K562 (cell line): ENCODE results near the gene ELFN2. TPM values are rescaled to one million over a fixed set of nuclear protein-coding genes. Genes with fewer than 3 reads are reported as not detected.

ENCODE experiments used
- ATAC-seq: fragments of 200-7000 bp; cut with Tn5 transposase; 3 replicates; pipeline ENCODE4 v1.9.1; 2020; ENCODE audit warnings: moderate library complexity
- BruUV-seq: library from RNA; stranded (reverse); fragments of 400-500 nt; replicated peaks from 2 replicates; lab custom pipeline; 2021; lab: Mats Ljungman, UMichigan
- CTCF ChIA-PET: fragments of 300-600 bp; formaldehyde crosslinking; extraction: SDS; loops from one replicate; lab custom pipeline; 2021; ENCODE audit warnings: low intra/inter-chr PET ratio; lab: Yijun Ruan, JAX
- POLR2A ChIA-PET: fragments of 300-600, 350-650 bp; sonication (Branson Sonifier 250); formaldehyde crosslinking; extraction: SDS; loops from one replicate; lab custom pipeline; 2021; ENCODE audit warnings: antibody characterized with exemption, inconsistent platforms; lab: Yijun Ruan, JAX
- DNase-seq, 4 experiments: peaks; one replicate each; pipeline versions ENCODE4 v3.0.0 to v3.0.0-alpha.2; 2011 to 2018; ENCODE audit warnings: low spot score in 3 of 4, mixed read lengths in 3 of 4; ENCODE audit errors: extremely low read depth in 1 of 4
- FAIRE-seq: peaks from 2 replicates; lab custom pipeline; 2011; peaks lifted over from hg19 to GRCh38; lab: Jason Lieb, UNC
- H2AFZ ChIP-seq: 2 replicates; pipeline ENCODE4 v1.6.0; 2011; ENCODE audit warnings: low read depth, low read length, control low read depth, inconsistent platforms
- H3K27ac ChIP-seq: fragments of 200-600 bp; 3 replicates; pipeline ENCODE4 v1.8.0; 2011; ENCODE audit warnings: low read depth, mild to moderate bottlenecking, control low read depth, inconsistent platforms, low read length, moderate library complexity, mixed read lengths; ENCODE audit errors: extremely low read depth
- H3K27me3 ChIP-seq, 2 experiments: fragments of 300-600 bp in 1 of 2; 2 replicates in 1 of 2; 3 replicates in 1 of 2; pipeline versions ENCODE4 v1.6.0 to v1.8.0; 2011; ENCODE audit warnings: inconsistent platforms in 2 of 2, low read length in 2 of 2, mild to moderate bottlenecking in 1 of 2, mixed read lengths in 1 of 2, moderate library complexity in 1 of 2; ENCODE audit not compliant: control insufficient read depth in 2 of 2, insufficient read depth in 2 of 2
- H3K36me3 ChIP-seq: fragments of 300-600 bp; 3 replicates; pipeline ENCODE4 v1.8.0; 2011; ENCODE audit warnings: mild to moderate bottlenecking, low read length, inconsistent platforms; ENCODE audit not compliant: control insufficient read depth, insufficient read depth
- H3K4me1 ChIP-seq, 2 experiments: fragments of 200-600 bp in 1 of 2; replicated peaks in 1 of 2; 2 replicates in 1 of 2; 3 replicates in 1 of 2; pipeline versions ENCODE4 v1.5.1 to v1.8.0; 2011; ENCODE audit warnings: inconsistent platforms in 2 of 2, low read length in 2 of 2, mild to moderate bottlenecking in 1 of 2, mixed read lengths in 1 of 2, moderate library complexity in 1 of 2; ENCODE audit not compliant: control insufficient read depth in 2 of 2, insufficient read depth in 2 of 2
- H3K4me2 ChIP-seq: 2 replicates; pipeline ENCODE4 v1.6.1; 2011; ENCODE audit warnings: low read length, control low read depth, inconsistent platforms, mixed read lengths; ENCODE audit not compliant: insufficient read depth
- H3K4me3 ChIP-seq: fragments of 200-600 bp; sonication (generic), shearing (Covaris generic); 2 replicates; pipeline ENCODE4 v1.5.1; 2016; ENCODE audit warnings: control low read depth, inconsistent platforms
- H3K79me2 ChIP-seq: fragments of 200-600 bp; 3 replicates; pipeline ENCODE4 v1.8.0; 2011; ENCODE audit warnings: low read length, inconsistent platforms; ENCODE audit not compliant: control insufficient read depth, insufficient read depth
- H3K9ac ChIP-seq, 2 experiments: 2 replicates each; pipeline versions ENCODE4 v1.6.0 to v1.6.1; 2011; ENCODE audit warnings: low read depth in 2 of 2, low read length in 2 of 2, control low read depth in 1 of 2, inconsistent platforms in 1 of 2, mild to moderate bottlenecking in 1 of 2, mixed read lengths in 1 of 2; ENCODE audit not compliant: insufficient read depth in 1 of 2
- H3K9me1 ChIP-seq: one replicate; pipeline ENCODE4 v1.6.0; 2011; ENCODE audit warnings: inconsistent platforms, mild to moderate bottlenecking, low read length, moderate library complexity; ENCODE audit not compliant: control insufficient read depth, insufficient read depth
- H3K9me3 ChIP-seq: replicated peaks from 2 replicates; pipeline ENCODE4 v1.5.1; 2011; ENCODE audit warnings: low read depth, low read length, inconsistent platforms; ENCODE audit not compliant: control insufficient read depth, insufficient read depth
- H4K20me1 ChIP-seq: replicated peaks from 2 replicates; pipeline ENCODE4 v1.6.1; 2011; ENCODE audit warnings: low read length, inconsistent platforms, mixed read lengths; ENCODE audit not compliant: control insufficient read depth, insufficient read depth
- CC2D1A ChIP-seq: fragments of 450-650 bp; IDR thresholded peaks from 2 replicates; pipeline ENCODE4 v1.6.1; 2017; ENCODE audit warnings: mild to moderate bottlenecking
- KAT2B ChIP-seq: IDR thresholded peaks from one replicate; pipeline ENCODE4 v1.6.1; 2012; ENCODE audit warnings: low read depth, mild to moderate bottlenecking, control low read depth, inconsistent platforms, low read length, moderate library complexity
- NFIC ChIP-seq: fragments of 450-650 bp; IDR thresholded peaks from 2 replicates; pipeline ENCODE4 v1.6.1; 2017; ENCODE audit warnings: mild to moderate bottlenecking, inconsistent platforms
- PTRF ChIP-seq: fragments of 450-650 bp; IDR thresholded peaks from 2 replicates; pipeline ENCODE4 v1.6.1; 2016; ENCODE audit warnings: mild to moderate bottlenecking, missing genetic modification characterization, missing compliant biosample characterization
- RAD21 ChIP-seq, 2 experiments: fragments of 250-450 bp in 1 of 2; fragments of 450-650 bp in 1 of 2; sonication (Bioruptor Pico) in 1 of 2; formaldehyde crosslinking in 1 of 2; IDR thresholded peaks in 1 of 2; conservative IDR thresholded peaks in 1 of 2; 2 replicates each; pipeline versions ENCODE4 v1.4.0 to v1.8.0; 2020 to 2022; ENCODE audit warnings: mild to moderate bottlenecking in 2 of 2, moderate library complexity in 1 of 2
- SMC3 ChIP-seq: conservative IDR thresholded peaks from 2 replicates; pipeline ENCODE4 v1.6.1; 2011; ENCODE audit warnings: low read depth, low read length, improper control_type of control experiment; ENCODE audit not compliant: insufficient read depth
- WGBS: fragments of 100-300 bp; shearing (Covaris generic); methylation state at CpG from one replicate; pipeline ENCODE4 v1.1.6; 2016; ENCODE audit warnings: low coverage, mixed read lengths; ENCODE audit not compliant: insufficient coverage; ENCODE audit errors: missing lambda C conversion rate; 5-methylcytosine and 5-hydroxymethylcytosine counted together
- in situ Hi-C: fragments of 300-500 bp; cut with MboI; formaldehyde crosslinking; loops from 4 replicates; pipeline ENCODE4 v1.15.0; 2018; ENCODE audit warnings: inconsistent platforms, mixed read lengths
- intact Hi-C: fragments of 100-400 bp; cut with micrococcal nuclease; formaldehyde crosslinking; loops from 2 replicates; pipeline ENCODE4 v1.14.2; 2022
- polyA plus RNA-seq, 8 experiments: library from polyadenylated mRNA; depleted of rRNA in 4 of 8; stranded (reverse) in 5 of 8; unstranded in 3 of 8; fragments of >200 nt; fragmentation: Nextera tagmentation in 2 of 8; fragmentation: Illumina TruSeq in 1 of 8; extraction: Ambion mirVana in 2 of 8; extraction: Trizol in 1 of 8; gene quantifications; 2 replicates each; pipeline versions ENCODE4 v1.2.1 to v1.2.3, GENCODE V29; 2011 to 2014; ENCODE audit warnings: inconsistent platforms in 1 of 8, missing spikeins in 1 of 8
- total RNA-seq, 7 experiments: library from RNA; depleted of rRNA in 6 of 7; stranded (reverse); fragments of >200 nt in 6 of 7; fragmentation: Illumina TruSeq in 2 of 7; extraction: Trizol in 2 of 7; gene quantifications; 2 replicates each; pipeline versions ENCODE4 v1.2.1 to v1.2.3, GENCODE V29; 2011 to 2021; ENCODE audit warnings: low replicate concordance in 1 of 7
- TF ChIP-seq, protein P1 (sequence below): sonication (generic); formaldehyde crosslinking; IDR thresholded peaks from 2 replicates; pipeline ENCODE4 v1.8.0; 2022; ENCODE audit warnings: missing genetic modification reagents, mild to moderate bottlenecking, borderline replicate concordance

ELFN2 gene
- total and polyA plus RNA-seq, 9 of the 15 experiments (the other 6 are each of a cell fraction or from before 2014, with no cell fraction given) = not detected

DNA sequence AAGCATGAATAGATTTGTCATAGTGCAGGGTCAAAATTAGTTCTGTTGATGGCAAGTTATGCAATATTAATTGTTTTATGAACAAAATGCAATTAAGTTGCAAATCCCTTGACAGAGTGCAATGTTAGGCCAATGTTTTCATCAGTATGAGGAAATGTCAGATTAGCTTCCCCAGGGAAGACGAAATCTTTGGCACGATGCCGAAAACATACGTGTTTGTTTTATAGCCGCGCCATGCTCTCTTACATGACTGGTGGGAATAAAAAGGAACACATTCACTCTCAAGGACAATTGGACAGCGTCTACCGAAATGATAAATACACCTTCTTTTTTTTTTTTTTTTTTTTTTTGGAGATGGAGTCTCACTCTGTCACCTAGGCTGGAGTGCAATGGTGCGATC is 31.9 kb upstream of the ELFN2 start:
- no peaks in the 10 kb centered on the region for H3K9me1 ChIP-seq
- DNase-seq = no peak
- no peak overlapping the region for H3K27ac ChIP-seq
- TF ChIP-seq NFIC = peak; percentile 46
- no peak for TF ChIP-seq KAT2B
- TF ChIP-seq, all 486 proteins: peak for 1
- no peak for ATAC-seq
- WGBS = 3% methylated on average over 9 of the region's 9 CpGs
- Histone ChIP-seq H2AFZ (no peak overlapping the region), H3K79me2 (no peaks in the 10 kb centered on the region), H3K4me1 (peaks cover 8 to 17% of the 10 kb centered on the region in 2 experiments; a peak in 3 of 5 replicates), H3K4me2 (no peak overlapping the region), H3K9ac (no peak overlapping the region), H3K4me3 (no peak overlapping the region), H3K36me3 (no peaks in the 10 kb centered on the region), H4K20me1 (peaks cover 8% of the 10 kb centered on the region; the same call in 1 of the 2 replicates), H3K27me3 (peaks cover 0 to 16% of the 10 kb centered on the region in 2 experiments; a peak in 2 of 5 replicates), H3K9me3 (no peaks in the 10 kb centered on the region)
- FAIRE-seq = no peak
- ChIA-PET POLR2A (no interaction called here), CTCF (no interaction called here)
- intact Hi-C loops (loop anchor here (5.0 kb wide), 1 partner anchor 192 kb away; no protein-coding TSS in a partner anchor), in situ Hi-C loops (loop anchor here (5.0 kb wide), 2 partner anchors 137 to 292 kb away; no protein-coding TSS in a partner anchor)
- BruUV-seq = no TSS peak

GRCh38 chr22:37457093-37457893 is 30.0 kb upstream of the ELFN2 start:
- H3K36me3 ChIP-seq = no peaks in the 10 kb centered on the region
- no peak overlapping the region for H2AFZ ChIP-seq
- no peak overlapping the region for H3K4me2 ChIP-seq
- ATAC-seq = peak; percentile 98
- peak; percentile 82 for FAIRE-seq
- intact Hi-C loops = loop anchor here (1.0 to 5.0 kb wide), 2 partner anchors 140 to 190 kb away; no protein-coding TSS in a partner anchor
- no peaks in the 10 kb centered on the region for H3K79me2 ChIP-seq
- H3K27me3 ChIP-seq = peaks cover 0 to 19% of the 10 kb centered on the region in 2 experiments; a peak in 3 of 5 replicates
- H3K9me1 ChIP-seq = no peaks in the 10 kb centered on the region
- no TSS peak for BruUV-seq
- no peak overlapping the region for H3K27ac ChIP-seq
- peaks cover 8 to 17% of the 10 kb centered on the region in 2 experiments; a peak in 3 of 5 replicates for H3K4me1 ChIP-seq
- 43% methylated on average over 2 of the region's 4 CpGs for WGBS
- in situ Hi-C loops = loop anchor here (5.0 kb wide), 2 partner anchors 135 to 290 kb away; no protein-coding TSS in a partner anchor
- H4K20me1 ChIP-seq = peaks cover 8% of the 10 kb centered on the region; the same call in 1 of the 2 replicates
- H3K4me3 ChIP-seq = no peak overlapping the region
- CTCF ChIA-PET = interaction anchor here (0.6 to 1.9 kb wide), 7 partner anchors 107 to 379 kb away, joined by 3 to 16 read pairs (median 5); no protein-coding TSS in a partner anchor
- POLR2A ChIA-PET = no interaction called here
- peak; percentile 71 to 83 (median 76) for DNase-seq
- H3K9me3 ChIP-seq = no peaks in the 10 kb centered on the region
- H3K9ac ChIP-seq = no peak overlapping the region
- TF ChIP-seq SMC3 (peak; percentile 87), CC2D1A (peak; percentile 61; the same call in 1 of the 2 replicates), RAD21 (CRISPR knock-in tag; conservative IDR thresholded peaks at IDR 0.05 in 1 of 2, IDR thresholded peaks at IDR 0.05 in 1 of 2) (peak; percentile 74 to 88), PTRF (tag) (no peak)
- TF ChIP-seq, protein P1, sequence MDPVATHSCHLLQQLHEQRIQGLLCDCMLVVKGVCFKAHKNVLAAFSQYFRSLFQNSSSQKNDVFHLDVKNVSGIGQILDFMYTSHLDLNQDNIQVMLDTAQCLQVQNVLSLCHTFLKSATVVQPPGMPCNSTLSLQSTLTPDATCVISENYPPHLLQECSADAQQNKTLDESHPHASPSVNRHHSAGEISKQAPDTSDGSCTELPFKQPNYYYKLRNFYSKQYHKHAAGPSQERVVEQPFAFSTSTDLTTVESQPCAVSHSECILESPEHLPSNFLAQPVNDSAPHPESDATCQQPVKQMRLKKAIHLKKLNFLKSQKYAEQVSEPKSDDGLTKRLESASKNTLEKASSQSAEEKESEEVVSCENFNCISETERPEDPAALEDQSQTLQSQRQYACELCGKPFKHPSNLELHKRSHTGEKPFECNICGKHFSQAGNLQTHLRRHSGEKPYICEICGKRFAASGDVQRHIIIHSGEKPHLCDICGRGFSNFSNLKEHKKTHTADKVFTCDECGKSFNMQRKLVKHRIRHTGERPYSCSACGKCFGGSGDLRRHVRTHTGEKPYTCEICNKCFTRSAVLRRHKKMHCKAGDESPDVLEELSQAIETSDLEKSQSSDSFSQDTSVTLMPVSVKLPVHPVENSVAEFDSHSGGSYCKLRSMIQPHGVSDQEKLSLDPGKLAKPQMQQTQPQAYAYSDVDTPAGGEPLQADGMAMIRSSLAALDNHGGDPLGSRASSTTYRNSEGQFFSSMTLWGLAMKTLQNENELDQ (CRISPR knock-in tag) = no peak
